ENCODE results near the gene HOXD4. TPM values are rescaled to one million over a fixed set of nuclear protein-coding genes. Genes with fewer than 3 reads are reported as not detected.

HOXD4 gene
- total and polyA plus RNA-seq, 4 experiments from 2014 or later, result not detected

- Mint-ChIP-seq H3K9me3 (peaks cover 0 to 28% (median 9%) of the 10 kb centered on the region in 8 donors), H3K4me1 (peaks cover 8 to 32% (median 12%) of the 10 kb centered on the region in 4 donors), H3K36me3 (peaks cover 0 to 1% of the 10 kb centered on the region in 2 donors), H3K4me3 (peak overlapping the region in 2 of 8 donors; percentile 20 to 39), H3K27ac (peak overlapping the region in 1 of 7 donors; percentile 46), H3K27me3 (peaks cover 63 to 72% of the 10 kb centered on the region in 2 donors)
- H3K9me3 ChIP-seq (ENCODE audit: control insufficient read depth in 1 of 2, low read length in 2 of 2), result no peaks in the 10 kb centered on the region
- DNase-seq, result no peak
- ChIA-PET POLR2A (ENCODE audit: partially characterized antibody) (no interaction called here), CTCF (ENCODE audit: partially characterized antibody) (no interaction called here)
- intact Hi-C loops (cut with micrococcal nuclease), result no loop called here
- H3K36me3 ChIP-seq (ENCODE audit: insufficient read depth, low read length), result no peaks in the 10 kb centered on the region
- no peak overlapping the region for H3K27ac ChIP-seq (ENCODE audit: low read depth, low read length)
- H3K4me1 ChIP-seq (ENCODE audit: insufficient read depth, low read length), result peaks cover 6% of the 10 kb centered on the region
- H3K4me3 ChIP-seq (ENCODE audit: low read length in 2 of 2), result no peak overlapping the region
- H3K27me3 ChIP-seq (ENCODE audit: insufficient read depth, low read length), result peaks cover 63% of the 10 kb centered on the region
Measured at GRCh38 chr2:176159663-176160250, 8.4 kb downstream of the HOXD4 start.

- CTCF ChIA-PET (ENCODE audit: partially characterized antibody), result no interaction called here
- intact Hi-C loops (cut with micrococcal nuclease), result no loop called here
- DNase-seq, result no peak
Measured at GRCh38 chr2:176160251-176160985, 9.1 kb downstream of the HOXD4 start.

GRCh38 chr2:176160986-176161824 is 9.9 kb downstream of the HOXD4 start:
- peaks cover 6% of the 10 kb centered on the region for H3K4me1 ChIP-seq (ENCODE audit: insufficient read depth, low read length)
- peaks cover 64 to 74% of the 10 kb centered on the region in 2 donors for H3K27me3 Mint-ChIP-seq
- no peak overlapping the region for H3K27ac ChIP-seq (ENCODE audit: low read depth, low read length)
- intact Hi-C loops (cut with micrococcal nuclease), result no loop called here
- peak overlapping the region in 2 of 7 donors; percentile 19 to 59 for H3K27ac Mint-ChIP-seq
- no peaks in the 10 kb centered on the region for H3K9me3 ChIP-seq (ENCODE audit: control insufficient read depth in 1 of 2, low read length in 2 of 2)
- peak overlapping the region in 1 of 8 donors; percentile 10 for H3K4me3 Mint-ChIP-seq
- peaks cover 64% of the 10 kb centered on the region for H3K27me3 ChIP-seq (ENCODE audit: insufficient read depth, low read length)
- ChIA-PET CTCF (ENCODE audit: partially characterized antibody) (no interaction called here), POLR2A (ENCODE audit: partially characterized antibody) (interaction anchor here (1.2 kb wide), 1 partner anchor 29 kb away, joined by 3 read pairs; no protein-coding TSS in a partner anchor)
- H3K9me3 Mint-ChIP-seq, result peaks cover 0 to 36% (median 9%) of the 10 kb centered on the region in 8 donors
- no peak overlapping the region for H3K4me3 ChIP-seq (ENCODE audit: low read length in 2 of 2)
- no peak for DNase-seq
- peaks cover 0 to 1% of the 10 kb centered on the region in 2 donors for H3K36me3 Mint-ChIP-seq
- H3K4me1 Mint-ChIP-seq, result peaks cover 8 to 32% (median 12%) of the 10 kb centered on the region in 4 donors
- H3K36me3 ChIP-seq (ENCODE audit: insufficient read depth, low read length), result no peaks in the 10 kb centered on the region

More at GRCh38 chr2:176160251-176160985, 9.1 kb downstream of the HOXD4 start:
- Histone ChIP-seq H3K27me3 (ENCODE audit: insufficient read depth, low read length) (peaks cover 61% of the 10 kb centered on the region), H3K36me3 (ENCODE audit: insufficient read depth, low read length) (no peaks in the 10 kb centered on the region), H3K9me3 (ENCODE audit: control insufficient read depth in 1 of 2, low read length in 2 of 2) (no peaks in the 10 kb centered on the region), H3K4me3 (ENCODE audit: low read length in 2 of 2) (no peak overlapping the region), H3K4me1 (ENCODE audit: insufficient read depth, low read length) (peaks cover 6% of the 10 kb centered on the region), H3K27ac (ENCODE audit: low read depth, low read length) (no peak overlapping the region)
- Mint-ChIP-seq H3K4me3 (no peak overlapping the region), H3K27ac (peak overlapping the region in 2 of 7 donors; percentile 47 to 59), H3K27me3 (peaks cover 61 to 72% of the 10 kb centered on the region in 2 donors), H3K9me3 (peaks cover 0 to 33% (median 9%) of the 10 kb centered on the region in 8 donors), H3K36me3 (peaks cover 0 to 1% of the 10 kb centered on the region in 2 donors), H3K4me1 (peaks cover 8 to 32% (median 12%) of the 10 kb centered on the region in 4 donors)
- POLR2A ChIA-PET (ENCODE audit: partially characterized antibody), result no interaction called here

GRCh38 chr2:176161825-176162626 is 10.7 kb downstream of the HOXD4 start:
- Mint-ChIP-seq H3K4me1 (peaks cover 7 to 28% (median 11%) of the 10 kb centered on the region in 4 donors), H3K27ac (peak overlapping the region in 2 of 7 donors; percentile 47 to 59), H3K9me3 (peaks cover 0 to 36% (median 10%) of the 10 kb centered on the region in 8 donors), H3K27me3 (peaks cover 64 to 74% of the 10 kb centered on the region in 2 donors), H3K36me3 (peaks cover 0 to 1% of the 10 kb centered on the region in 2 donors), H3K4me3 (peak overlapping the region in 1 of 8 donors; percentile 42)
- Histone ChIP-seq H3K27me3 (ENCODE audit: insufficient read depth, low read length) (peaks cover 66% of the 10 kb centered on the region), H3K9me3 (ENCODE audit: control insufficient read depth in 1 of 2, low read length in 2 of 2) (no peaks in the 10 kb centered on the region), H3K36me3 (ENCODE audit: insufficient read depth, low read length) (no peaks in the 10 kb centered on the region), H3K4me1 (ENCODE audit: insufficient read depth, low read length) (peaks cover 6% of the 10 kb centered on the region), H3K4me3 (ENCODE audit: low read length in 2 of 2) (no peak overlapping the region), H3K27ac (ENCODE audit: low read depth, low read length) (no peak overlapping the region)
- intact Hi-C loops (cut with micrococcal nuclease), result no loop called here
- no peak for DNase-seq
- CTCF ChIA-PET (ENCODE audit: partially characterized antibody), result no interaction called here
- POLR2A ChIA-PET (ENCODE audit: partially characterized antibody), result interaction anchor here (1.2 kb wide), 1 partner anchor 29 kb away, joined by 3 read pairs; no protein-coding TSS in a partner anchor

GRCh38 chr2:176162911-176163671 is 11.7 kb downstream of the HOXD4 start:
- H3K27me3 ChIP-seq (ENCODE audit: insufficient read depth, low read length), result peaks cover 68% of the 10 kb centered on the region
- intact Hi-C loops (cut with micrococcal nuclease), result no loop called here
- CTCF ChIA-PET (ENCODE audit: partially characterized antibody), result no interaction called here
- POLR2A ChIA-PET (ENCODE audit: partially characterized antibody), result no interaction called here
- Mint-ChIP-seq H3K27me3 (peaks cover 67 to 76% of the 10 kb centered on the region in 2 donors), H3K4me3 (peak overlapping the region in 3 of 8 donors; percentile 20 to 54 (median 46)), H3K9me3 (peaks cover 0 to 29% (median 10%) of the 10 kb centered on the region in 8 donors), H3K36me3 (peaks cover 0 to 1% of the 10 kb centered on the region in 2 donors), H3K27ac (peak overlapping the region in 4 of 7 donors; percentile 40 to 65 (median 54)), H3K4me1 (peaks cover 5 to 20% (median 9%) of the 10 kb centered on the region in 4 donors)
- H3K4me1 ChIP-seq (ENCODE audit: insufficient read depth, low read length), result no peaks in the 10 kb centered on the region
- no peaks in the 10 kb centered on the region for H3K36me3 ChIP-seq (ENCODE audit: insufficient read depth, low read length)
- no peaks in the 10 kb centered on the region for H3K9me3 ChIP-seq (ENCODE audit: control insufficient read depth in 1 of 2, low read length in 2 of 2)
- DNase-seq, result no peak
- H3K4me3 ChIP-seq (ENCODE audit: low read length in 2 of 2), result no peak overlapping the region
- no peak overlapping the region for H3K27ac ChIP-seq (ENCODE audit: low read depth, low read length)

GRCh38 chr2:176163672-176164056 is 12.3 kb downstream of the HOXD4 start:
- Histone ChIP-seq H3K4me1 (ENCODE audit: insufficient read depth, low read length) (no peaks in the 10 kb centered on the region), H3K27me3 (ENCODE audit: insufficient read depth, low read length) (peaks cover 65% of the 10 kb centered on the region), H3K27ac (ENCODE audit: low read depth, low read length) (no peak overlapping the region), H3K4me3 (ENCODE audit: low read length in 2 of 2) (no peak overlapping the region), H3K9me3 (ENCODE audit: control insufficient read depth in 1 of 2, low read length in 2 of 2) (no peaks in the 10 kb centered on the region), H3K36me3 (ENCODE audit: insufficient read depth, low read length) (no peaks in the 10 kb centered on the region)
- peaks cover 2 to 15% (median 5%) of the 10 kb centered on the region in 4 donors for H3K4me1 Mint-ChIP-seq
- H3K36me3 Mint-ChIP-seq, result no peaks in the 10 kb centered on the region
- H3K27me3 Mint-ChIP-seq, result peaks cover 64 to 72% of the 10 kb centered on the region in 2 donors
- peak overlapping the region in 3 of 7 donors; percentile 53 to 65 (median 55) for H3K27ac Mint-ChIP-seq
- POLR2A ChIA-PET (ENCODE audit: partially characterized antibody), result no interaction called here
- H3K9me3 Mint-ChIP-seq, result peaks cover 0 to 26% (median 10%) of the 10 kb centered on the region in 8 donors
- DNase-seq, result no peak
- peak overlapping the region in 2 of 8 donors; percentile 15 to 46 for H3K4me3 Mint-ChIP-seq
- intact Hi-C loops (cut with micrococcal nuclease), result no loop called here
- CTCF ChIA-PET (ENCODE audit: partially characterized antibody), result no interaction called here

Measured in CD4-positive, alpha-beta memory T cell (primary cell).